GM18526 (cell line): Measurements from ENCODE around the gene ADAM29.

Experiments
- POLR2A ChIP-seq: IDR thresholded peaks from 3 replicates; pipeline ENCODE4 v1.6.1; 2011; ENCODE audit not compliant: insufficient read length; ENCODE audit errors: extremely low read depth

The ADAM29 gene

GRCh38 chr4:174930895-174931294 lies 12.7 kb downstream of the ADAM29 start:
- TF ChIP-seq POLR2A, result no peak

GRCh38 chr4:174933083-174933482 lies 14.9 kb downstream of the ADAM29 start:
- no peak for TF ChIP-seq POLR2A

- no peak for TF ChIP-seq POLR2A
Measured at GRCh38 chr4:174934360-174934759, 16.2 kb downstream of the ADAM29 start.

- no peak for TF ChIP-seq POLR2A
Measured at GRCh38 chr4:174935607-174936006, 17.4 kb downstream of the ADAM29 start.

GRCh38 chr4:174940002-174940401 lies 21.8 kb downstream of the ADAM29 start:
- no peak for TF ChIP-seq POLR2A

GRCh38 chr4:174946246-174946645 lies 28.1 kb downstream of the ADAM29 start:
- no peak for TF ChIP-seq POLR2A

GRCh38 chr4:174948826-174949225 lies 30.7 kb downstream of the ADAM29 start:
- TF ChIP-seq POLR2A, result no peak

GRCh38 chr4:174972911-174973310 lies 54.8 kb downstream of the ADAM29 start:
- no peak for TF ChIP-seq POLR2A

- TF ChIP-seq POLR2A, result no peak
Measured at GRCh38 chr4:174973336-174973735, 55.2 kb downstream of the ADAM29 start.

- TF ChIP-seq POLR2A, result no peak
Measured at GRCh38 chr4:174983128-174983750, 65.1 kb downstream of the ADAM29 start.

- TF ChIP-seq POLR2A, result no peak
Measured at GRCh38 chr4:174989791-174990190, 71.6 kb downstream of the ADAM29 start.

- no peak for TF ChIP-seq POLR2A
Measured at GRCh38 chr4:174993916-174994315, 75.8 kb downstream of the ADAM29 start.

- no peak for TF ChIP-seq POLR2A
Measured at GRCh38 chr4:174996079-174996478, 77.9 kb downstream of the ADAM29 start.

GRCh38 chr4:174999407-174999806 lies 81.2 kb downstream of the ADAM29 start:
- TF ChIP-seq POLR2A, result no peak

- no peak for TF ChIP-seq POLR2A
Measured at GRCh38 chr4:175017751-175018150, 99.6 kb downstream of the ADAM29 start.
